A549 treated with AZD9567 at 1 μM for 4 hours (cell line): Measurements from ENCODE around the gene MAGEC3. TPM values are rescaled to one million over a fixed set of nuclear protein-coding genes. Genes with fewer than 3 reads are reported as not detected.

Experiments used
- total RNA-seq: library from RNA; stranded (reverse); fragments of 200-300 nt; extraction: Qiagen RNA extraction; gene quantifications from 5 replicates; pipeline ENCODE4 v1.2.3, GENCODE V29; 2022; ENCODE audit not compliant: insufficient read depth

Gene MAGEC3, protein sequence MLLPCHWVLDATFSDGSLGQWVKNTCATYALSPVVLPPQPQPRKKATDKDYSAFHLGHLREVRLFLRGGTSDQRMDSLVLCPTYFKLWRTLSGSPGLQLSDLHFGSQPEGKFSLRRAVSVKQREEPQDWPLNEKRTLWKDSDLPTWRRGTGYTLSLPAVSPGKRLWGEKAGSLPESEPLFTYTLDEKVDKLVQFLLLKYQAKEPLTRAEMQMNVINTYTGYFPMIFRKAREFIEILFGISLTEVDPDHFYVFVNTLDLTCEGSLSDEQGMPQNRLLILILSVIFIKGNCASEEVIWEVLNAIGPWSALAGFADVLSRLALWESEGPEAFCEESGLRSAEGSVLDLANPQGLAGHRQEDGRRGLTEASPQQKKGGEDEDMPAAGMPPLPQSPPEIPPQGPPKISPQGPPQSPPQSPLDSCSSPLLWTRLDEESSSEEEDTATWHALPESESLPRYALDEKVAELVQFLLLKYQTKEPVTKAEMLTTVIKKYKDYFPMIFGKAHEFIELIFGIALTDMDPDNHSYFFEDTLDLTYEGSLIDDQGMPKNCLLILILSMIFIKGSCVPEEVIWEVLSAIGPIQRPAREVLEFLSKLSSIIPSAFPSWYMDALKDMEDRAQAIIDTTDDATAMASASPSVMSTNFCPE
- total RNA-seq = not detected in 5 replicates

DNA sequence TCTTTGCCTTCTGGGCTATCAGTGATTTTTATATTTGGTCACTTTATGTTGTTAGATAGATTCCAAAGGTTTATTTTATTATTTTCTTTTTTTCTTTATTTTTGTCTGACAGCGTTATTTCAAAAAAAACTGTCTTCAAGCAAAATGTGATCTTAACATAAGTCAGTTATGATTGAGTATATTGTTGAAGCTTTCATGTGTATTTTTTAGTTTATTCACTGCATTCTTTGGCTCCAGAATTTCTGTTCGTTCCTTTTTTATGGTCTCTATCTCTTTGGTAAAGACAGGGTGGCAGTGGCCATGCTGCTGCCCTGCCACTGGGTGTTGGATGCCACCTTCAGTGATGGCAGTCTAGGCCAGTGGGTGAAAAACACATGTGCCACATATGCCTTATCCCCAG, at the start of gene MAGEC3:
MAGEC3 (plus strand) TSS at position 301 of the 400 bp plus-strand sequence; CDS start at position 301, 0 bp downstream.

DNA sequence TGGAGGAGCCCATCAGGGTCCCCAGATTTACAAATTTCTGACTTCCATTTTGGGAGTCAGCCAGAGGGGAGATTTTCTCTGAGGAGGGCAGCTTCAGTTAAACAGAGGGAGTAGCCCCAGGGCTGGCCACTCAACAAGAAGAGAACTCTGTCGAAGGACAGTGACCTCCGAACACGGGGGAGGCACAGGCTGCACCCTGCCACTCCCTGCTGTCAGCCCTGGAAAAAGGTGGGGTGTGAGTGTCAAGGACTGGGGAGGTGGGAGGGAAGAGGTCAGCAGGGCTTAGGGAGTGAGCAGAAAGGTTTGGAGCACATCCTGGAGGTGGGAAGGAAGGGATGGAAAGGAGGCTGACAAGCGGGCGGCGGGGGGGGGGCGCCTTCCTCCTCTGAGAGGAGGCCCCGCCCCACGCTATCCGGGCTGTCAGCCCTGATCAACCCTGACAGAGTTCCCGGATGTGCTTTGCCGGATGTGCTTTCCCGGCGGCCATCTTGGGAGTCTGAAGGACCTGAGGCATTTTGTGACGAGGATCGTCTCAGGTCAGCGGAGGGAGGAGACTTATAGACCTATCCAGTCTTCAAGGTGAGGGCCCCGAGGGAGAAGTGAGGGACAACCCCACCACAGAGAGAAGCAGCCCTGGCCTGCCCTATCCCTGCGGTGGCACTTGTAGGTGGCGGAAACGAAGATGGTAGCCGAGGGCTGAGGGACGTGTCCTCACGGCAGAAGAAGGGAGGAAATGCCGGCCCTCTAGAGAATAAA, 65.5 kb downstream of the MAGEC3 start, which contains the start of gene MAGEC1:
MAGEC1 (plus strand) TSS at position 495 of the 756 bp plus-strand sequence. CDS start 1,179 bp downstream, outside the sequence.

Other genes with a start within 250 kb of the MAGEC3 start
- 0.15 TPM in 1 of 5 replicates, not detected in the others for gene SPANXA2, start 248.6 kb upstream of the MAGEC3 start, total RNA-seq
- 0.14 to 0.31 TPM in 2 of 5 replicates, not detected in the others for gene SPANXD, start 139.6 kb upstream of the MAGEC3 start, total RNA-seq
- gene MAGEC1, start 65.6 kb downstream of the MAGEC3 start, total RNA-seq = 0.02 to 0.03 TPM (median 0.02 TPM) in 3 of 5 replicates, not detected in the others